ENCODE measurements around the gene KCNRG. TPM values are rescaled to one million over a fixed set of nuclear protein-coding genes. Genes with fewer than 3 reads are reported as not detected.
A peak's percentile ranks its signal among the peaks of the same experiment; 100 is the strongest.

The KCNRG gene
- total and polyA plus RNA-seq, 2 of the 4 experiments (the other 2 are of a cell fraction), result 0.51 to 2.7 TPM

DNA sequence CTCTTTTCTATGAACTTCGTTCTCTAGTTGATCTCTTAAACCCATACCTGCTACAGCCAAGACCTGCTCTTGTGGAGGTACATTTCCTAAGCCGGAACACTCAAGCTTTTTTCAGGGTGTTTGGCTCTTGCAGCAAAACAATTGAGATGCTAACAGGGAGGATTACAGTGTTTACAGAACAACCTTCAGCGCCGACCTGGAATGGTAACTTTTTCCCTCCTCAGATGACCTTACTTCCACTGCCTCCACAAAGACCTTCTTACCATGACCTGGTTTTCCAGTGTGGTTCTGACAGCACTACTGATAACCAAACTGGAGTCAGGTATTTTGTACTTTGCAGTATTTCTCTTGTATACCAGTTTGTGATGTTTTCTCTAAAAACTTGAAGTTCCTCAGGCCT is 506 bp downstream of the KCNRG start:
- peak overlapping the region; percentile 40; the same call in 1 of the 2 replicates for H4K5ac ChIP-seq (ENCODE audit: low read depth, low read length)
- no peak overlapping the region for H3K14ac ChIP-seq (replicated peaks; ENCODE audit: low read depth, low read length)
- no peak overlapping the region for H2BK15ac ChIP-seq (ENCODE audit: low read depth, low read length)
- no peak overlapping the region for H3K9ac ChIP-seq (ENCODE audit: low read depth, low read length)
- H4K8ac ChIP-seq (ENCODE audit: low read depth in 2 of 2, low read length in 2 of 2), result no peak overlapping the region; a peak in 1 of 4 replicates
- intact Hi-C loops (cut with micrococcal nuclease) (no loop called here), dilution Hi-C loops (cut with HindIII; ENCODE audit: low sequenced_read_pairs, unreplicated experiment) (no loop called here), in situ Hi-C loops (cut with MboI; ENCODE audit: low sequenced_read_pairs) (no loop called here)
- peaks cover 8% of the 10 kb centered on the region for H3K4me1 ChIP-seq (ENCODE audit: control insufficient read depth, insufficient read depth, low read length)
- ChIA-PET POLR2A (ENCODE audit: unreplicated experiment) (no interaction called here), CTCF (interaction anchor here (1.5 kb wide), 1 partner anchor 17 kb away, joined by 3 read pairs; no protein-coding TSS in a partner anchor)
- H2BK120ac ChIP-seq (ENCODE audit: low read depth, low read length), result no peak overlapping the region
- ATAC-seq (ENCODE audit: low read depth) (no peak), DNase-seq (no peak)
- H2AFZ ChIP-seq (replicated peaks; ENCODE audit: low read length, poor library complexity), result no peak overlapping the region
- peaks cover 28% of the 10 kb centered on the region for H3K36me3 ChIP-seq (ENCODE audit: control insufficient read depth, insufficient read depth, low read length)
- no peaks in the 10 kb centered on the region for H3K9me3 ChIP-seq (ENCODE audit: control insufficient read depth, insufficient read depth, low read length)
- peak overlapping the region; percentile 77; the same call in 1 of the 2 replicates for H3K23ac ChIP-seq (ENCODE audit: low read depth, low read length)
- no peak overlapping the region for H3K4me3 ChIP-seq (ENCODE audit: insufficient read depth, low read depth, low read length)
- no peak overlapping the region for H2AK9ac ChIP-seq (replicated peaks; ENCODE audit: low read depth, low read length, poor library complexity)
- no peak overlapping the region for H3K56ac ChIP-seq (ENCODE audit: extremely low read depth, insufficient read depth, low read length)
- peaks cover 3% of the 10 kb centered on the region for H3K9me1 ChIP-seq (ENCODE audit: insufficient read depth, low read length)
- no peak overlapping the region; the same call in 1 of the 2 replicates for H2AK5ac ChIP-seq (ENCODE audit: low read depth, low read length)
- no peak overlapping the region for H3K4me2 ChIP-seq (ENCODE audit: low read depth, low read length)
- H2BK20ac ChIP-seq (ENCODE audit: low read depth, low read length), result no peak overlapping the region
- TF ChIP-seq FOS (IDR thresholded peaks at IDR 0.05; ENCODE audit: low read depth, low read length), result no peak
- no peak for TF ChIP-seq RAD21 (IDR thresholded peaks at IDR 0.05; ENCODE audit: low read length)
- no peak for TF ChIP-seq SMC3 (IDR thresholded peaks at IDR 0.05; ENCODE audit: low read depth, low read length)
- TF ChIP-seq, protein P1, sequence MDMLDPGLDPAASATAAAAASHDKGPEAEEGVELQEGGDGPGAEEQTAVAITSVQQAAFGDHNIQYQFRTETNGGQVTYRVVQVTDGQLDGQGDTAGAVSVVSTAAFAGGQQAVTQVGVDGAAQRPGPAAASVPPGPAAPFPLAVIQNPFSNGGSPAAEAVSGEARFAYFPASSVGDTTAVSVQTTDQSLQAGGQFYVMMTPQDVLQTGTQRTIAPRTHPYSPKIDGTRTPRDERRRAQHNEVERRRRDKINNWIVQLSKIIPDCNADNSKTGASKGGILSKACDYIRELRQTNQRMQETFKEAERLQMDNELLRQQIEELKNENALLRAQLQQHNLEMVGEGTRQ (IDR thresholded peaks at IDR 0.05; ENCODE audit: low read depth, low read length), result no peak
- TF ChIP-seq MXI1 (IDR thresholded peaks at IDR 0.05; ENCODE audit: borderline replicate concordance, low read depth, low read length), result no peak
- TF ChIP-seq NFE2L2 (IDR thresholded peaks at IDR 0.05; ENCODE audit: low read depth, low read length), result no peak
- no peak for TF ChIP-seq RFX5 (IDR thresholded peaks at IDR 0.05; ENCODE audit: low read depth, low read length)
- TF ChIP-seq POLR2A (IDR thresholded peaks at IDR 0.05; ENCODE audit: low read depth, low read length), result no peak
- no peak for TF ChIP-seq MAZ (IDR thresholded peaks at IDR 0.05; ENCODE audit: borderline replicate concordance, low read depth, low read length)
- TF ChIP-seq BHLHE40 (IDR thresholded peaks at IDR 0.05; ENCODE audit: low read depth, low read length), result no peak
- peak overlapping the region; percentile 46 for H3K18ac ChIP-seq (ENCODE audit: low read depth, low read length)
- no CpG with 5 or more reads among the region's 4 CpGs for WGBS, 2 experiments (ENCODE audit: extremely low coverage in 2 of 2, insufficient read length in 1 of 2)
- H3K79me1 ChIP-seq (ENCODE audit: low read depth in 1 of 2, low read length in 2 of 2), result peaks cover 31 to 58% of the 10 kb centered on the region in 2 experiments
- peaks cover 11% of the 10 kb centered on the region; the same call in 1 of the 2 replicates for H4K20me1 ChIP-seq (ENCODE audit: insufficient read depth, low read length)
- no peaks in the 10 kb centered on the region for H3K27me3 ChIP-seq (ENCODE audit: control insufficient read depth, insufficient read depth, low read length)
- H2BK5ac ChIP-seq (ENCODE audit: low read depth, low read length, poor library complexity, severe bottlenecking), result no peak overlapping the region
- no peak overlapping the region for H3K4ac ChIP-seq (ENCODE audit: low read depth, low read length)
- no peak overlapping the region for H4K91ac ChIP-seq (ENCODE audit: insufficient read depth, low read depth, low read length)
- no peak overlapping the region for H3K27ac ChIP-seq (ENCODE audit: insufficient read depth, low read length)
- TSS peak; percentile 8 for BruUV-seq (replicated peaks)

Measured in IMR-90 (cell line).